GDM1 (cell line): ENCODE measurements around the gene TTC39B.
A peak's percentile ranks its signal among the peaks of the same experiment; 100 is the strongest.

Experiments
- DNase-seq: peaks from one replicate; lab custom pipeline; 2025; lab: John Stamatoyannopoulos, UW

The TTC39B gene

DNA sequence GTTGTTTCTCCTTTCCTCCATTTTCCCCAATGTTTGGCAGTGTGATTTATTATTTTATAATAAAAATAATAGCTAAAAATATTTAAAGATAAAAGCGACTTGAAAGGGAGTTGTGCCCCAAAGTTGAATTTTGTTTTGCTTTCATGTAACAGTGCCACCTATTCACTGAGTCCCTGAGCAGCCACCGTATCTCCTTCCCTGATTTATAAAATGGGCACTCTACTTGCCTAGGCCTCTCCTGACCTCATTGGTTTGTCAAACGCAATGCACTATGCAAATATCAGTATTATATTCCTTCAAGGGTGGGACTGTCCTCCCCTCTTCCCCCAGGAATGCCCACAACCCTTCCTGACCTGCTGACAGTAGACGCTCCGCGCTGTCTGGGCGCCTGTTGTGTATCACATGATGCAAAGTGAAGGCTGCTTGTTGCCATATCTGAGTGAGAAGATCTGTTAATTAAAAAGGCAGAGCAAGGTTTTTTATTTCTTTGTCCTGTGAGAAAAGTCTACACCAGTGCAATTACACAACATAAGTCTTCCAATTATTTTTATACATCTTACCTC, 81.4 kb downstream of the TTC39B start:
- DNase-seq: no peak

DNA sequence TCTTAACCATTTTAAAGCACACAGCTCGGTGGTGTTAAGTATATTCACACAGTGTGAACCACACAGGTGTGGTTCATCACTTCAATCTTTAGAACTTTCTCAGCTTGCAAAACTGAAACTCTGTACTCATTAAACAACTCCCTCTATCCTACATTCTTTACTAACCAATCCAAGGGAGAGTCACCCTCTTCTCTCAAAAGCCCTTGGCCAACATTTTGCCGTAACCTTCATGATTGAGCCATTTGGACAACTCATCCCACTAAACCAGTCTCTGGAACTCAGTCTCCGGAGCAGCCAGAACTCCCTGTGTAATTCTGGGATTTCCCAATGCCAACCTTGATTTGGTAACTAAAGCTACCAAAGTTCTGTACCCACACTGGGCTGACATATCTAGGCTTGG, 84.7 kb downstream of the TTC39B start:
- DNase-seq: no peak

DNA sequence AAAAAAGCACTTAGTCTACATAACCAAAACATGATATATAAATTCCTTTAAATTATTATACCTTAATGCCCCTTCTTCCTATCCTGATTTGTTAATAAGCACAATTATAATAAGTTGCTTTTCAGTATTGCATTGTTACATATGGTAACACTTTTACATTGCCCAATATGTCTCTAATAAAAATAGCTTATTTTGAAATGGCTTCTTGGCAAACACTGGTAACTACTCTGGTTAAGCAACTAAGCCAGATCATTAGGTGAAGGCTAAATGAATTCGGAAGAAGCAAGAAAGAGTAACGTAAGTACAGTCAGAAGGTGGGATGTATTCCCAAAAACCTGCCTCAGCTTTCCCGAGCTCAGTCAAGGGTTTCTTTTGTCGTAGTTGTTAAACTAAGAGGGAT, 85.3 kb downstream of the TTC39B start:
- no peak for DNase-seq

DNA sequence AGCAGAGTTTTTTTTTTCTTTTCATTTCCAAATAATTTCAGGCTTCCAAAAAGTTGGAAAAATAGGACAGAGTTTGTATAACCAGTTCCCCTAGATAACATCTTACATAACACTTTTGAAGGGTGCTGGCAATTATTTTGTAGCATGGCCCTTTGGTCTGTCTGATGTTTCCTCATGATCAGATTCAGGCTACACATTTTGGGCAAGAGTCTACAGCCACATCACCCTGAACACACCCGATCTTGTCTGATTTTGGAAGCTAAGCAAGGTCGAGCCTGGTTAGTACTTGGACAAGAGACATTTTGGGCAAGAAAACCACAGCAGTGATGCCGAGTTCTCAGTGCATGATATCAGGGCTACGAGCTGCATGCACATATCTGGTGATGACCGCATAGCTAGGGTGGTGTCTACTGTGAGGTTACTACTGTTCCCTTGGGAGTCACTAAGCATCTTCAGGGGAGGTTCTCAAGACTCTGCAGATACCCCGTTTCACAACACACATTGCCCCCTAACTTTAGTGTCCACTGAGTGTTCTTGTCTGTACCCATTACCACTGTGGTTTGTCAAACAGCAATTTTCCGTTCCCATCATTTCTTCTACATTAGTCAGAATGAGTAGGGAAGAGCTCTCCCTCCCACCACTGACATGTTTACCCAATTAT, 86.2 kb downstream of the TTC39B start:
- no peak for DNase-seq

DNA sequence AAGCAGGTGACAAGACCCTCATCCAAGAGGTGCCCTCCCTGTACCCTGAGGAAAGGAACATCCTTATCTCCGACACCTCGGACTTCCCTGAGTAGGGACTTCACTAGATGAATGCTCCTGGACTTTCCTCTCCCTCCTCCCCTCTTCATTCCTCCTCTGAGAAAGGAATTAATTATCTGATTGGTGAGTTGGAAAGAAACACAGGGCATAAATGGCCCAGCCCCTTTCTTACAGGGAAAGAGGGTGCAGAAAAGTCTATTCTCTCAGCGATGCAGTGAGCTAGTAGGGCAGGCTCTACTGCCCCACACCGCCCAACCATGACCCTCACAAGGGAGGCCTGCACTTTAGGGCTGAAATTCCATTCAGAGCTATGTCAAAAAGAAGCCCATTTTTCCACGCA, 87.5 kb downstream of the TTC39B start:
- DNase-seq: no peak

DNA sequence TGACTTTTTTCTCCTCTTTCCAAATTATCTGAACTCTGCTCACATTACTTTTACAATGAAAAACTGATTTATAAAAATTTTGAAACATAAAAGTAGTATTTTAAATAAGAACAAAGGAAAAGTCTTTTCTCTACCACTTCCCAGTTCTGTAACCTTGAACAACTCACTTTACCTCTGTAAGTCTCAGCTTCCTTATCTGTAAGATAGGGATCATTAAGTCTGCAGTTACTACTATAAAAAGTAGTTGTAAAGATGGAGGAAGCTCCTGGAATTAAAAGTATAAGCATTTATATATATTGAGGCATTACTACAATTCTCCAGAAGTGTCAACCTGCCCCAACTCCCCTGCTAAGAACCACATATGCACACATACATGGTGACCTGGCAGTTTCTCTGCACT, 88.0 kb downstream of the TTC39B start:
- no peak for DNase-seq

DNA sequence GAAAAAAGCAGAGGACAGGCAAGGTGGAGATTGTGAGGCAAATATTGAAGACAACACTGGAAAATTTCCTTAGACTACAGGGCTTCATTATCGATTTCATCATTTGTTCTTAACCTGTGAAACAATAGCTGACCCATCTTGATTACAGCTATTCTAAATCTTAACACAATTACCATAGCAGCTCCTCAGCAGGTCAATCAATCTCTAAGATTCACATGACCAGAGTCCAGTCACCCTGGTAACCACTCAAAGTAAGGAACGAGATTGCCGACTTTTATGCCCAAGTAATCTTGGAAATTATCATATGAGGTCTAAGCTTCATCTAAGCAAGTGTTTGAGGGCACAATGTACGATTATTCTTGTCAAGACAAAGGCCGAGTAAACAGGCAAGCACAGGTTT, 93.8 kb downstream of the TTC39B start:
- DNase-seq: no peak

DNA sequence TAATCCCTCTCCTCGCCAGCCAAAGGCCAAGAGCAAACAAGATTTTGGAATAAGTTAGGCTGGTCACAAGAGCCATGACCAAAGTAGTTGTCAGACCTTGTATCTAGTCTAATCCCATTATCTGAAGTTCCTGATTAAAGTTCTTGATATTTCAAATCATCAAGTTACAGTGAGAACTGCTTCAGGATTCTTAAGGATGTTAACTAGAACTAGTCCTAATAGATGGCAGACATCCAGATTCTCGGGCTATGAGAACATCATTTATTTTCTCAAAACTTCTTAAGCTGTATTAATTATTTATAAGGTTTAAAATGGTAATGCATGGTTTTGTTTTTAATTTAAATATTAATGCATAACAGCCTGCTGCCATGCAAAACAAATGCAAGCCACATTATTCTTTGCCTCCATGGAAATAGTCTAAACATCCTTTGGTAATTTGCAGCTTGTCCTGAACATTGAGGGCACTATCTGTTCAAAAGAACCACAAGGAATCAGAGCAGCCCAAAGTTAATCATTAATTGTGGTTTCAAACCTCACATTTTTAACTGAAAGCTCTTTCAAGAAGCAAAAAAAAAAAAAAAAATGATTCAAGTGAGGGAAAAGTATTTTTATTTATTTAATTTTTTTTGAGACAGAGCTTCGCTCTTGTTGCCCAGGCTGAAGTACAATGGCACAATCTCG, 95.1 kb downstream of the TTC39B start:
- DNase-seq: no peak

DNA sequence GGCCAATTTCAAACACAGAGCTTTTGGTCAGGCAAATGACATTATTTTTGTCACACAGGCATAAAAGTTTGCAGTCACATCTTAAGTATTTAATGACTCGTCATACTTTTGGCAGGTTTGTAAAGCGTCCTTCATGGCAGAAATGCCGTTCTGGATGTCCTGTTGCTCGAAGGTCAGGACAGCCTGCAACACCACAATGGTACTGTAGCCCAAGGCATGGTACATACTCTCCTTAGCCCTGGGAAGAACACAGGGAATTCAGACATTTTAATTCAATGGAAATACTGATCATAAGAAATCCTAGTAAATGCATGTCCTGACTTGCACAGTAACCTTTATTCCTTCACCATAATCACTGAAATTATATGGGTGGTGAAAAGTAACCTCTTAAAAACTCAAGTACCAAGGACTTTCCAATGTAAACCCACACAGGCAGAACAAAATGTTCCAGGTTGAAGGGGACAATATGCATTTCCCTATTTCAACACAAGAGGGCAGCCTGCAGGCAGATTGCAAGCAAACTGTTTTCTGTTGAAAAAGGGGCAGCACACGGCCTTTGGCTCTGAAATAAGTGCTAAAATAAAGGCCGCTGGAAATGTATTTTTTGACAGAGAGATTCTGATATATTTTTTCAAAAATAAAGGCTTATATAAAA, 95.7 kb downstream of the TTC39B start:
- peak; percentile 52 for DNase-seq

DNA sequence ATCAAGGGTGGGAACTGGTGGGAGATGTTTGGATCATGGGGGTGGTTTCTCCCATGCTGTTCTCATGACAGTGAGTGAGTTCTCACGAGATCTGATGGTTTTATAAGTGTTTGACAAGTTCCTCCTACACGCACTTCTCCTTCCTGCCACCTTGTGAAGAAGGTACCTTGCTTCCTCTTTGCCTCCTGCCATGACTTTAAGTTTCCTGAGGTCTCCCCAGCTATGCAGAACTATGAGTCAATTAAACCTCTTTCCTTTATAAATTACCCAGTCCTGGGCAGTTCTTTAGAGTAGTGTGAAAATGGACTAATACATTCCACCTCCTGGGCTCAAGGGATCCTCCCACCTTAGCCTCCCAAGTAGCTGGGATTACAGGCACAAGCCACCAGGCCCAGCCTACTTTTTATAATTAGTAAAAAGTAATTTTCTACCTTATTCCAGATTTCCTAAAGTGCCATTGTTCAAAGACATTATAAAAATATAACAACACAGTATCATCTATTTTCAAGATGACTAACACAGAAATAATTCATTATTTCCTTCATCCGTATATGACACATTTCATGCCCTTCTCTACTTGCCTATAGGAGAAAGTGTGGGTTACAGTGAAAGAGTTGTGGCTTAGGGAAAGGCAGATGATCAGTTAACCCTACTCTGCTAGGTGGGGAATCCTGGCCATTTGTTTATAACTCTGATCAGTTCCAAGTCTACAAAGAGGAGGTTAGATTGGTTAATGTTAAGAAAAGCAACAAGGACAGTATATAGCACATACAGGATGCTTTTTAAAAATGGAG, 99.9 kb downstream of the TTC39B start:
- DNase-seq: no peak

DNA sequence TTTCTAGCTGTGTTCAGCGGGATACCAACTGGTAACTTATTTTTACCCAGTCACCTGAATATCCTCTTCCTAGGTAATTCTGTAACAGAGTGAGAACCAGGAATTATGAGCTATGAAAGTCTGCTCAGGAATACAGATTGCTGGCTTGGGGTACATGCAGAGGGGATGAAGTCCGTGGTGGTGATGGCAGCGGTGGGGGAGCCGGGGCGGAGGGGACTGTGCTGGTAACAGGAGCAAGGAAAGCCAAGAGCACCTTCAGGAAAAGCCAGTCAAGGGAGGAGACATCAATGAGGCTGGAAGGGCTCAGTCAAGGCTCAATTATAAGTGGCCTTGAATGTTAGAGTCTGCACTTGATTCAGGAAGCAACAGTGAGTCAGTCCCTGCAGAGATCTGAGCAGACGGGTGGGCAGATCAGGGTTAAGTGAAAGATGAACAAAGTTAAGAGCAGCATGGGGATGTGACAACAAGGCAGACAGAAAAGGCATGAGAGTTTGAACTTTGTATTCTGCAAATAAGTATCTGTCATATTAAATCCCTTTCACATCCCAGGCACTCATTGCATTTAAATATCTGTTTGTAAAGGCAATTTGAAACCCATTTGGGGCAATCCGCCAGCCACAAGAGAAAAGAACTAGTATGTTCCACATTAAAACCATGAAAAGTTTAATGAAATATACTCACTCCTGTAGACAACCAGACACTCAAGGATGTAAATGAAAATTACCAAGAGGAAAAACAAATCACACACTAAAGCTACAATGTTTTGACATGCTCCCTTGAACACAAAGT, 101.2 kb downstream of the TTC39B start:
- DNase-seq: no peak

DNA sequence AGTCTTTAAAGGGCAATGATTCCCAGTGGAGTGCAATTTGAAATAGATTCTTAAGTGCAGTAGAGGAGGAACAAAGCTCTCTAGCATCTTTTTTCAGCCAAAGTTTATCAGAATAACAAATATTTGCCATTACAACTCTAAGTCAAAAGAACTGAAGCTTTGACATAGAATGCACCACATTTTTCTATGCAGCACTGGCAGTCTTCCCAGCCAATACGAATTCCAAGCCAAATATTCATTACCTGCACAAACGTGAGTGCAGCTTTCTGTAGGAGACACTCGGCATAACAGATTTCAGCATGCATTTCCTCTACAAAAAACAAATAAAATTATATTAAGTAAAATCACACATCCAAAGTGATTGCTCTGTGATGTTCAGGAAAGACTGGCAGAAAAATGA, 103.4 kb downstream of the TTC39B start:
- DNase-seq: no peak

DNA sequence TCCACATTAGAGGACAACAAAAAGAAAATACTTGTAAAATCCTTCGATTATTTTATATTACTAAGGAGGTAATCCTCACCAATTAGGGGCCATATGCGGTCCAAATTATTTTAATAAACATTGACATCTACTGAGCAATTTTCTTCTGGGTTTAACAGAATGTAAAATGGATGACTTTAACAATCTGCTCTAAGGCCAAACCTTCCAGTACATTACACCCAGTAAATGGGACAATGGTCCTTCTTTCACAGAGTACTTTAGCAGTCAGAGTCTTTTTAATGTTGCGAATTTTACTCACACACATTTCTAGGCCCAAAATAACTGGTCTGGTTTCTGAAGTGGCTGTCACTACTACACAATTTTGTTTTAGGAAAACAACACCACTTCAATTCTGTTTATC, 106.9 kb downstream of the TTC39B start:
- DNase-seq: no peak

DNA sequence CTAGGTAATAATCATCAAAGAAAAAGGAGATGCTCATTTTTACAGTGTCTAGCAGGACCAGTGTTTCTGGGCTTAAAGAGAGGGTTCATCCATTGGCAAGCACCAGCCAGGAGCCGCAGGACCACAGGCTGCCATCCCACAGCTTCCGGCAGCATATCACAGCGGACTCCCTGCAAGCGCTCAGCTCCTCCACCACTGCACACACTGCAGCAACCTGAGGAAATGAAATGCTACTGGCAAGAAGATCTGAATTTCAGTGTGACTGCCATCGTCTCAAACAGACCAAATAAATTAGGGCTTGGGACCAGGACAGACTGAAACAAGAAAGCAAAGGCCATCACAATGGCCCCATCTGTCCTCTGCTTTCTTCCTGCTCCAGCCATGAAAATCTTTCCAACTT, 114.2 kb downstream of the TTC39B start:
- DNase-seq: no peak

DNA sequence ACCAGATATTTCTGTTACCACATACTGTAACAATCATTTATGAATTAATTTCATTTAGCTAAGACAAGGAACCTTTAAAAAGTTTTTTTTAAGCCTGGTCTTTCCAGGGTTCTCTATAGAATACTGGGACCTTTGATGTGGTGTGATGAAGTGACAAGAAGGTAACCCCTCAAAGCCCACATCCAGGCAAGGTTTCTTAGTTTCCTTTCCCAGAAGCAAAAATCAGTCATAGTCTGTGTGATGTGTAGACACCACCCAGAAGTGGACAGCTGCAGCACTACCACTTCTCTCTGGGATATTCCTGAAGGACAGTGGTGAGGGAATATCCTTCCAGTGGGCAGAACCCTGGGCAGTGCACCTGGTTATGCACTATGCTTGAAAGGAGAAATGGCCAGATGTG, 115.6 kb downstream of the TTC39B start:
- no peak for DNase-seq

DNA sequence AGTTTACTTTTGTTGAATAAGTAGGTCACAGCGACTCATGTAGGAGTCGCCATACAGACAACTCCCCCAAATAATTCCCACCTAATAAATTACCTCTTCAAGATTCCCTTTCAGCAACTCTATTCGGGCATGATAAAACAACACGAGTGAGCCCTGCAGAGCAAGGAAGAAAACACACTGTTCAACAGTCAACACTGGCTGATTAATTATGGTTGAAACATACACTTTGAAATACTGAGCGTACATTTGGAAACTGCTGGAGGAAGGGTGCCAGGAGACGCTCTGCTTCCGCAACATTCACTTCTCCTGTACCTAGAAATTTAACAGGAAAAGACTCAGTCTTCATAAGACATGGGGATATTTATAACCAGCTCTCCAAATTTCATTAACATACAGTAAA, 117.5 kb downstream of the TTC39B start:
- no peak for DNase-seq

DNA sequence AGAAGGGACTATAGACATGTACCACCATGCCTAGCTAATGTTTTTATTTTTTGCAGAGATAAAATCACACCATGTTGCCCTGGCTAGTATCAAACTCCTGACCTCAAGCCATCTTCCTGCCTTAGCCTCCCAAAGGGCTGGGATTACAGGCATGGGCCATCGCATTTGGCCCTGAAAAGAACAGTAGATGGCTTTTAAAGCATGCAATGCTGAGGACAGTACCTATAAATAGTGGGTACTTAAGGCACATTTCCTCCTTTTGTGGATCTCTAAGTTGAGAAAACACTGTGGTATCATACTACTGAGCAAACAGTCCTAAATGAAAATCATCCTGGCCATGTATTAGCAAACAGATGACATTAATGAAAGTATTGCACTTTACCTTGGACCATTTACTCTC, 119.4 kb downstream of the TTC39B start:
- no peak for DNase-seq

DNA sequence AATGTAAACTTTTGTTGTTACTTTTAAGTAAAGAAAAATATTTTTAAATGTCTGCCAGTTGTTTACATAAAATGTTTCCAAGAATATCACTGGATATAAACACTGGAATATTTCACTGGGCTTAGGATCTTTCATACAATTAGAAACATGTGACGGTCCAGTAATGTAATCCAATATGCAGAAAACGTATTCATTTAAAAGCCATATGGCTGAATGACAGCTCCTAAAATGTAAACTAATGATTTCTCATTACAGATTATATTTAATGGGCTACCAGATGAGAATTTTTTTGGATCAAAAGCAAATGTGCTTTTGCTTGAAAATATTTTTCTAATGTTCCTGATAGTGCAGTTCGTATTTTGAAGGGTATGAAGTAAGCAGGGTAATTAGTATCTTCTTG, 124.3 kb downstream of the TTC39B start:
- no peak for DNase-seq

DNA sequence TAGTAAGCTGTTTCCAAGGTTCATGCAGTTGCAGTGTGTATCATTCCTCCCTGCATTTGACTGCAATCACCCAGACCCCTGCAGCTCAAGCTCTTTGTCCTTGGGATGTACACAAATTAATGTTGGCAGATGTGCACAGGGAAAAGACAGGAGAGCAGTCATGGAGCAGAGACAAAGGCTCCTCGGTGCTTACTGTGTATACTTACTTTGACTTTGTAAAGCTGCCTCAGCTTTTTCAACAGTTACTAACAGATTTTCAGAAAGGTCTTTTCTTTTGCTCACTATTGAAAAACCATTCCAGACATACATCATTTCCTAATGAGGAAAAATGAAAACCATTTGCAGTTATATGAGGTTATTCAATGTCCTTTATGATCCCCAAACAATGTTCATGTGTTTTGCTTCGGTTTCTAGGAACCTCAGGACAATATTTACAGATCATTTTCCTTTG, 124.9 kb downstream of the TTC39B start:
- no peak for DNase-seq

DNA sequence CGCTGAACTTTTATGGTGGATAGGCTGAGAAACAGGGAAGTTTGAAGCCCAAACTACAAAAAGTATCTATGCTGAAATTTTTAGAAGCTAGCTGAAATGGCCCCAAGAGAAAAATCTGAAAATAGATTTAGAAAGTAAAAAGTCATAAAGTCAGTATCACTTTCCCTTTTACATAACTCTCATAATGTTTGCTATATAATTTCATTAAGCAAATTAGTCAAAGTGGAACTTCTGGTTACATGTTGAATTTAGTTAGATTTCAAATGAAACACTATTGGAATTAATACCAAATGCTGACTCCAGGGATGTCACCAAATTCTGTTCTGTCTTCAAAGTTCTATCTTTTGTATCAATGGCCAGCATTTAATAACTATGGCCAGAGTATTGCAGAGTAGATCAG, 126.9 kb downstream of the TTC39B start:
- DNase-seq: no peak

DNA sequence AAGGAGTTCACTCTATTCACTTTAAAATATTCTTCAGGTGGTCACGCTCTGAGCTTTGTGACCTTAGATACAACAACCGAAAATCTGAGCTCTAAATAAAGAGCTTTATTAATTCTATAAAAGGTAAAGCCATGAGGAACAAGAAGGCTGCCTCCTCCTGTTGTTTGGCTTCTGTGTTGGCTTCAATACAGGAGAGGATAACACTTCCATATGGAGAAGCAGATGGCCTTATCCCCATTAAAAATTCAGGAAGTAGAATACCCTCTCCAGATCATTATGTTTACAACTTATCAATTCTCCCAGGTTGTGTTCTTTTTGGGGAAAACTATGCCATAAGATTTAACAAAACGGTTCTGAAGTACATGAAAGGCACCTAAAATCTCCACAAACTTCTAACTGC, 128.4 kb downstream of the TTC39B start:
- no peak for DNase-seq

DNA sequence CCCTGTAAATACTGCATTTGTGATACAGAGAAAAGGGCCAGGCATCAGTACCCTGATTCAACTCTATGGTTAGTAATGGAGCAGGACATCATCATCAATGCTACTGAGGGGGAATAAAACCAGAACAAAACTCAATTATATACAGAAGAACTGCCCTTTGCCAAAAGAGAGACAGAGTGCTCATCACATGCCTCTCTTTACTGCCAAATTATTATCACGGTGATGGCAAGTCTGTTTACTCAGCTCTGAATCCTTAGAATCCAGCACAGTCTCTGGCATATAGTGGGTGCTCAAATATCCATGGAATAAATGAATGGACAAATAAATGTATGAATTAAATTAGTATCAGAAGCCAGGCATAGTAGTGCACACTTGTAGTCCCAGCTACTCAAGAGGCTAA, 130.2 kb downstream of the TTC39B start:
- no peak for DNase-seq
